RWPE2 (cell line): Measurements from ENCODE around the gene SPATC1L.
A peak's percentile ranks its signal among the peaks of the same experiment; 100 is the strongest.

Experiments used
- ATAC-seq: fragments of 200-7000 bp; cut with Tn5 transposase; 3 replicates; pipeline ENCODE4 v1.9.1; 2021; ENCODE audit warnings: low read depth
- DNase-seq: peaks from one replicate; pipeline ENCODE4 v3.0.0-alpha.2; 2020; ENCODE audit warnings: low spot score
- H3K27ac ChIP-seq: fragments of 450-650 bp; 2 replicates; pipeline ENCODE4 v1.5.1; 2017; ENCODE audit warnings: mild to moderate bottlenecking; ENCODE audit not compliant: poor library complexity, severe bottlenecking
- H3K27me3 ChIP-seq: fragments of 250-450 bp; sonication (Bioruptor Pico); 2 replicates; pipeline ENCODE4 v1.5.1; 2021; ENCODE audit warnings: mild to moderate bottlenecking, moderate library complexity; ENCODE audit not compliant: insufficient read depth, poor library complexity, severe bottlenecking
- H3K36me3 ChIP-seq: fragments of 250-450 bp; sonication (Bioruptor Pico); 2 replicates; pipeline ENCODE4 v1.5.1; 2020; ENCODE audit warnings: low read depth, mild to moderate bottlenecking, moderate library complexity
- H3K4me1 ChIP-seq: fragments of 250-450 bp; sonication (Bioruptor Pico); 2 replicates; pipeline ENCODE4 v1.5.1; 2021; ENCODE audit warnings: mild to moderate bottlenecking, moderate library complexity; ENCODE audit not compliant: insufficient read depth, poor library complexity, severe bottlenecking
- H3K4me3 ChIP-seq: fragments of 250-450 bp; sonication (Bioruptor Pico); 2 replicates; pipeline ENCODE4 v1.5.1; 2021; ENCODE audit warnings: mild to moderate bottlenecking, moderate library complexity; ENCODE audit not compliant: severe bottlenecking
- H3K9me3 ChIP-seq: fragments of 250-450 bp; sonication (Bioruptor Pico); 2 replicates; pipeline ENCODE4 v1.5.1; 2021; ENCODE audit warnings: mild to moderate bottlenecking, moderate library complexity; ENCODE audit not compliant: severe bottlenecking
- TF ChIP-seq, protein P1 (sequence below): fragments of 450-650 bp; IDR thresholded peaks from one replicate; pipeline ENCODE4 v1.5.1; 2017; ENCODE audit warnings: mild to moderate bottlenecking, moderate library complexity; ENCODE audit not compliant: poor library complexity, severe bottlenecking

Gene SPATC1L

DNA sequence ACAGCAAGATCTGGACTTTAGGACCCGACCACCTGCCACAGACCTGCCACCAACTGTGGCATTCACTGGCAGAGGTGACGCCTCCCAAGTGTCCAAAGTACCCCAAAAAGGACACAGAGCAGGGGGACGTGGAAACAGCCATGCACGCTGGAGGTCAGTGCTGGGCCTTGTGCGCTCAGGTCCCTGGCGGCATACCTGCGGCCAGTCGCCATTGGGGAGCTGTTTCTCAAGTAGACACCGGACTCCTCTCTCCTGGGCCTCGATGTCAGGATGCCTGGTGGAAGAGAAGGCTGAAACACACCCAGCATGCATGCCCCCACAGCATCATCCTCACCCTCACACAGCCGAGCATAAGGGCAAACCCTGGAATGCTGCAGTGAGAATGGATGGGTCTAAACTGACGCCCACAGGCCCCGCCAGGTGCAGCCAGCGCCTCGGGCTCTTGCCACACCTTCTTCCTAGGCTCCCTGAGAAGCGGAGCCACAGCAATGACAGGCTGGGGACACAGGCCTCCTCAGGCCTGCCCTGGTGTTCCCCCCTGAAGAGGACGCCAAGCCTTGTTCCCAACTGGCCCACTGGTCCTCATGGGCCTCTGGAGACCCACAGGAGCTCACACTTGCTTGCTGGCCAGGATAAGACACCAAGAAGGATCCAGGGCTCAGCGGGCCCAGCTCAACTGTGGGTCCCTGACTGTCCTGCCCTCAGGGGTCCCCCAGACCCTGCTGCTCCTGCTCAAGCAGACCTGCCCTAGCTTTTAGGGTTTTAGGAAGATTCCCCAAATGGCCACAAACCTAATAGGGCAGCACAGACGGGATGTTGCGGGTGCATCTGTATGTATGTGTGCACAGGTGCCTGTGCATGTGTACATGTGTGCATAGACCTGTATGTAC lies 7.7 kb upstream of the SPATC1L start:
- no peaks in the 10 kb centered on the region for H3K27me3 ChIP-seq
- ATAC-seq (no peak), DNase-seq (no peak)
- H3K4me1 ChIP-seq = peaks cover 13% of the 10 kb centered on the region
- no peak overlapping the region for H3K4me3 ChIP-seq
- TF ChIP-seq, protein P1, sequence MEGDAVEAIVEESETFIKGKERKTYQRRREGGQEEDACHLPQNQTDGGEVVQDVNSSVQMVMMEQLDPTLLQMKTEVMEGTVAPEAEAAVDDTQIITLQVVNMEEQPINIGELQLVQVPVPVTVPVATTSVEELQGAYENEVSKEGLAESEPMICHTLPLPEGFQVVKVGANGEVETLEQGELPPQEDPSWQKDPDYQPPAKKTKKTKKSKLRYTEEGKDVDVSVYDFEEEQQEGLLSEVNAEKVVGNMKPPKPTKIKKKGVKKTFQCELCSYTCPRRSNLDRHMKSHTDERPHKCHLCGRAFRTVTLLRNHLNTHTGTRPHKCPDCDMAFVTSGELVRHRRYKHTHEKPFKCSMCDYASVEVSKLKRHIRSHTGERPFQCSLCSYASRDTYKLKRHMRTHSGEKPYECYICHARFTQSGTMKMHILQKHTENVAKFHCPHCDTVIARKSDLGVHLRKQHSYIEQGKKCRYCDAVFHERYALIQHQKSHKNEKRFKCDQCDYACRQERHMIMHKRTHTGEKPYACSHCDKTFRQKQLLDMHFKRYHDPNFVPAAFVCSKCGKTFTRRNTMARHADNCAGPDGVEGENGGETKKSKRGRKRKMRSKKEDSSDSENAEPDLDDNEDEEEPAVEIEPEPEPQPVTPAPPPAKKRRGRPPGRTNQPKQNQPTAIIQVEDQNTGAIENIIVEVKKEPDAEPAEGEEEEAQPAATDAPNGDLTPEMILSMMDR = no peak
- H3K36me3 ChIP-seq = peaks cover 66% of the 10 kb centered on the region
- H3K27ac ChIP-seq = no peak overlapping the region
- no peaks in the 10 kb centered on the region for H3K9me3 ChIP-seq

DNA sequence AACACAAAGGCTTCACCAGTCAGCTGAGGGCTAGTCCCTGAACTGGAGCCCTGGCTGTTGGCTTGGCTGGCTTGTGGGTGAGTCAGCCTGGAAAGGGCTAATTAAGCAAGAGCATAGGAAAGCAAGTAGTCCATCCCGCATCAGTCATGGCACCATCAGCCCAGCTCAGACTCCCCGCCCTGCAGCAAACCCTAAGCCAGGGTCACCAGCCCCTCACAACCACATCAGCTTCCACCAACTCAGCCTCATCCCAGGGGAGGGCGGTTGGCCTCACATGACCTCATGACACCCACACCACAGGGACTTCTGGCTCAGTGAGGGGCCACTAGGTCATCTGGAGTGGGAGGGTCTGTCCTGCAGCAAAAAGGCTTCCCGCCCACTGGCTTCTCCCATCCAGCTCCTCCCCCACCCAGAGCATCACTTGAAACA lies 7.0 kb upstream of the SPATC1L start:
- DNase-seq = peak; percentile 69
- peak; percentile 77 for ATAC-seq
- H3K4me1 ChIP-seq = peaks cover 13% of the 10 kb centered on the region
- H3K4me3 ChIP-seq = no peak overlapping the region
- H3K27me3 ChIP-seq = no peaks in the 10 kb centered on the region
- H3K27ac ChIP-seq = no peak overlapping the region
- peaks cover 60% of the 10 kb centered on the region for H3K36me3 ChIP-seq
- TF ChIP-seq, protein P1 = no peak
- no peaks in the 10 kb centered on the region for H3K9me3 ChIP-seq

DNA sequence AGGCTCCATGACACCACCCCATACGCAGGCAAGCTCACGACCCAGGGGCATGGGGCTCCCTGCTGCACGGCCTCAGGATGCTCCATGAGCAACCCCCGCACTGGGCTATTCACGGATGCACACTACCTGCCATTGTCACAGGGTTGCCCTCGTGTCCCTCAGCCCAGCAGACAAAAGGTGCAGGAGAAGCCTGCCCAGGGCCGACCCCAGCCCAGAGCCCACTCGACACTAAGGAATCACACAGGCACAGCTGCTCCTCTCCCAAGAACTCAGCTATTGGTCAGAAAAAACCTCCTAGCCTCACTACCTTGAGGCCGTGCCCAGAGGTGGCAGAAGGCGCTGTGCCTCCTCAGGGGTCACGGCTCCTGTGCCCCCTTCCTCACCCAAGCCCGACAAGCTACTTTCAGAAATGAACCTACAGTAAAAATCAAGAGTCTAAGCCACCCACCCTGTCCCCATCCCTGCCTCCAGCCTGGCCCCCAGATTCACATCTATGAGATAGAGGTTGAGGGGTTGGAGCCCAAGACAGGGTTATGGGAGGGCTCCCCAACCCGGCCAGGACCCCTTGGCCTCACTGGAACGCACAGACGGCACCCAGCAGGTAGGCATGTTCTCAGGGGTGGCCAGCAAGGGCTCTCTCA lies 6.4 kb upstream of the SPATC1L start:
- H3K27me3 ChIP-seq = no peaks in the 10 kb centered on the region
- peaks cover 13% of the 10 kb centered on the region for H3K4me1 ChIP-seq
- H3K9me3 ChIP-seq = no peaks in the 10 kb centered on the region
- H3K36me3 ChIP-seq = peaks cover 53% of the 10 kb centered on the region
- TF ChIP-seq, protein P1 = no peak
- DNase-seq = no peak
- no peak for ATAC-seq
- H3K4me3 ChIP-seq = no peak overlapping the region
- no peak overlapping the region for H3K27ac ChIP-seq

DNA sequence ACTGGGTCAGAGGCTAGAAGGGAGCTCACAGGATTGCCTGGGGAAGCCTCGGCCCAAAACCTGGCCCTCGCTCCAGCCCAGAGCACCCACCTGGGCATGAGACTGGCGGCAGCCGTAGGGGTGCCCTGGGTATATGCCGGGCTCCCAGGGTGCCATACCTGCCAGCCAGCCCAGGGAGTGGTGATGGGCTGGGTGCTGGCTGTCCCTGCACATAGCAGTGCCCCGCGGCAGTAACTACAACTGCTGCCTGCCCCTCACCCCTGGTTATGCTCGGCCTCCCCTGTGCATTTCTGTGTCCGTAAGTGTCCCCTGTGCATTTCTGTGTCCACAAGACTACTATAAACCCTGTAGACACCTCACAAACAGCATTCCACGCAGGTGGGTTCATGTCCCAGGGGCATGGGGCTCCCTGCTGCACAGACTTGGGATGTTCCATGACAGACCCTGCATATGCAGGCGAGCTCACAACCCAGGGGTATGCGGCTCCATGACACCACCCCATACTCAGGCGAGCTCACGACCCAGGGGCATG lies 5.8 kb upstream of the SPATC1L start:
- H3K9me3 ChIP-seq = no peaks in the 10 kb centered on the region
- no peaks in the 10 kb centered on the region for H3K27me3 ChIP-seq
- H3K27ac ChIP-seq = no peak overlapping the region
- TF ChIP-seq, protein P1 = no peak
- no peak overlapping the region for H3K4me3 ChIP-seq
- DNase-seq (no peak), ATAC-seq (no peak)
- peaks cover 47% of the 10 kb centered on the region for H3K36me3 ChIP-seq
- H3K4me1 ChIP-seq = peaks cover 18% of the 10 kb centered on the region
